GM12873 (cell line): Measurements from ENCODE around the gene CDC42BPB.

Experiments
- CTCF ChIP-seq: IDR thresholded peaks from 2 replicates; pipeline ENCODE4 v1.5.1; 2012; ENCODE audit warnings: low read depth, mild to moderate bottlenecking, moderate library complexity, low read length, control low read depth; ENCODE audit not compliant: insufficient read depth; ENCODE audit errors: missing control alignments

CDC42BPB gene

GRCh38 chr14:103086771-103087342, 29.5 kb upstream of the CDC42BPB start:
- TF ChIP-seq CTCF = no peak

- peak; percentile 4 for TF ChIP-seq CTCF
Observed at GRCh38 chr14:103085106-103086091, 28.1 kb upstream of the CDC42BPB start.

- TF ChIP-seq CTCF = no peak
Observed at GRCh38 chr14:103084021-103084919, 26.9 kb upstream of the CDC42BPB start, which contains the start of gene LBHD2. Gene LBHD2 (plus strand): TSS chr14:103084210. CDS start chr14:103086013, 1,803 bp downstream.

GRCh38 chr14:103081951-103082350, 24.6 kb upstream of the CDC42BPB start:
- TF ChIP-seq CTCF = no peak

GRCh38 chr14:103078860-103079587, 21.7 kb upstream of the CDC42BPB start:
- TF ChIP-seq CTCF = no peak

- peak; percentile 95 for TF ChIP-seq CTCF
Observed at GRCh38 chr14:103078420-103078749, 21.0 kb upstream of the CDC42BPB start.
